ENCODE results near the gene MB. TPM values are rescaled to one million over a fixed set of nuclear protein-coding genes. Genes with fewer than 3 reads are reported as not detected.
"Not testable (repeated sequence)": the region's sequence is repeated elsewhere in the genome, so short reads cannot be mapped to it uniquely, and the experiment has no call there.

MB gene
- polyA plus RNA-seq, 4 donors = not detected

GRCh38 chr22:35638410-35638809 is 21.3 kb upstream of the MB start:
- peak in 1 of 4 donors; percentile 50 for DNase-seq (ENCODE audit: low read depth in 4 of 4, low spot score in 3 of 4)

GRCh38 chr22:35638001-35638400 is 20.9 kb upstream of the MB start:
- DNase-seq (ENCODE audit: low read depth in 4 of 4, low spot score in 3 of 4) = no peak

GRCh38 chr22:35637254-35637653 is 20.1 kb upstream of the MB start:
- no peak for DNase-seq (ENCODE audit: low read depth in 4 of 4, low spot score in 3 of 4)

- DNase-seq (ENCODE audit: low read depth in 4 of 4, low spot score in 3 of 4) = no peak
These were observed 17.9 kb upstream of the MB start for GRCh38 chr22:35634943-35635540.

- no peak for DNase-seq (ENCODE audit: low read depth in 4 of 4, low spot score in 3 of 4)
These were observed 16.9 kb upstream of the MB start for GRCh38 chr22:35634015-35634414.

GRCh38 chr22:35633520-35633919 is 16.4 kb upstream of the MB start:
- DNase-seq (ENCODE audit: low read depth in 4 of 4, low spot score in 3 of 4) = no peak

- no peak for DNase-seq (ENCODE audit: low read depth in 4 of 4, low spot score in 3 of 4)
These were observed 15.8 kb upstream of the MB start for GRCh38 chr22:35632935-35633334.

- DNase-seq (ENCODE audit: low read depth in 4 of 4, low spot score in 3 of 4) = no peak
These were observed 14.5 kb upstream of the MB start for GRCh38 chr22:35631597-35631996.

GRCh38 chr22:35630891-35631290 is 13.8 kb upstream of the MB start:
- no peak for DNase-seq (ENCODE audit: low read depth in 4 of 4, low spot score in 3 of 4)

GRCh38 chr22:35630387-35630793 is 13.3 kb upstream of the MB start:
- no peak for DNase-seq (ENCODE audit: low read depth in 4 of 4, low spot score in 3 of 4)

- no peak for DNase-seq (ENCODE audit: low read depth in 4 of 4, low spot score in 3 of 4)
These were observed 12.5 kb upstream of the MB start for GRCh38 chr22:35629406-35630216.

GRCh38 chr22:35628732-35629131 is 11.6 kb upstream of the MB start:
- no peak for DNase-seq (ENCODE audit: low read depth in 4 of 4, low spot score in 3 of 4)

GRCh38 chr22:35627267-35628041 is 10.3 kb upstream of the MB start:
- DNase-seq (ENCODE audit: low read depth in 4 of 4, low spot score in 3 of 4) = peak in 3 of 4 donors; percentile 60 to 73 (median 66)

- no peak for DNase-seq (ENCODE audit: low read depth in 4 of 4, low spot score in 3 of 4)
These were observed 8.8 kb upstream of the MB start for GRCh38 chr22:35625763-35626432.

GRCh38 chr22:35624547-35624946 is 7.4 kb upstream of the MB start:
- DNase-seq (ENCODE audit: low read depth in 4 of 4, low spot score in 3 of 4) = no peak

GRCh38 chr22:35623885-35624284 is 6.8 kb upstream of the MB start:
- DNase-seq (ENCODE audit: low read depth in 4 of 4, low spot score in 3 of 4) = not testable (repeated sequence)

- no peak for DNase-seq (ENCODE audit: low read depth in 4 of 4, low spot score in 3 of 4)
These were observed 5.2 kb upstream of the MB start for GRCh38 chr22:35622191-35622913.

- no peak for DNase-seq (ENCODE audit: low read depth in 4 of 4, low spot score in 3 of 4)
These were observed 4.3 kb upstream of the MB start for GRCh38 chr22:35621451-35621850.

- peak in 1 of 4 donors; percentile 56 for DNase-seq (ENCODE audit: low read depth in 4 of 4, low spot score in 3 of 4)
These were observed 3.6 kb upstream of the MB start for GRCh38 chr22:35620624-35621251.

All from left renal pelvis (tissue), 4 donors.